Inferior parietal cortex (tissue), 1 donor: ENCODE data around the gene FRMD7.
"Not testable (repeated sequence)": the region's sequence is repeated elsewhere in the genome, so short reads cannot be mapped to it uniquely, and the experiment has no call there.

ENCODE experiments used
- DNase-seq: peaks from one replicate; pipeline ENCODE4 v3.0.0-alpha.2; 2016; ENCODE audit errors: extremely low spot score

The FRMD7 gene

GRCh38 chrX:132093239-132093860, 34.5 kb downstream of the FRMD7 start:
- DNase-seq = no peak

DNA sequence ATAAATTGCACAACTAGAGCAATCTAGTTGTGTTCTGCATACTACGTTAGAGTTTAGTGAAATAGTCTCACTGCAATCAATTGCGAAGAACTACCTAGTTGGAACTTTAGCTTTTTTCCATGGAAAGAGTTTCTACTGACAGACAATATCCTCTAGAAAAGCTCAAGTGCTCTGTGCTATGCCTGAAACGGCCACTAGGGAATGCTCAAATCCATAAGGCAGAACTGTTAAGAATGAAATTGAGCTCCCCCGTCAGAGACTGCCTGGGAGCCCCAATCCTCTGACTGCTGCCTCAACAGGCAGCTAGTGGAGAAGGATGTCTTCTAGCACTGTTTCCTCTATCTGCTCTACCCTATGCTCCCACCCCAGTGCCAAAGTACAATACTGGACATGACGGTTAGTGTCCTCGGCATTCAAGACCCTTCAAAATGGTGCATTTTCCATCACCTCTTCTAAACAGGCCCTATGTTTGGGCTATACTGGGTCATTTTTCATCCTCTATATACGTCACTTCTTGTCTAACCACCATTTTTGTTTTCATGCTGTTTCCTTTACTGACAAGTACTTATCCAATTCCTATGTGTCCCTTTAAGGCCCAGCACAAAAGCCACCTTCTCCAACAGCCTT, 35.3 kb downstream of the FRMD7 start:
- peak; percentile 48 for DNase-seq

DNA sequence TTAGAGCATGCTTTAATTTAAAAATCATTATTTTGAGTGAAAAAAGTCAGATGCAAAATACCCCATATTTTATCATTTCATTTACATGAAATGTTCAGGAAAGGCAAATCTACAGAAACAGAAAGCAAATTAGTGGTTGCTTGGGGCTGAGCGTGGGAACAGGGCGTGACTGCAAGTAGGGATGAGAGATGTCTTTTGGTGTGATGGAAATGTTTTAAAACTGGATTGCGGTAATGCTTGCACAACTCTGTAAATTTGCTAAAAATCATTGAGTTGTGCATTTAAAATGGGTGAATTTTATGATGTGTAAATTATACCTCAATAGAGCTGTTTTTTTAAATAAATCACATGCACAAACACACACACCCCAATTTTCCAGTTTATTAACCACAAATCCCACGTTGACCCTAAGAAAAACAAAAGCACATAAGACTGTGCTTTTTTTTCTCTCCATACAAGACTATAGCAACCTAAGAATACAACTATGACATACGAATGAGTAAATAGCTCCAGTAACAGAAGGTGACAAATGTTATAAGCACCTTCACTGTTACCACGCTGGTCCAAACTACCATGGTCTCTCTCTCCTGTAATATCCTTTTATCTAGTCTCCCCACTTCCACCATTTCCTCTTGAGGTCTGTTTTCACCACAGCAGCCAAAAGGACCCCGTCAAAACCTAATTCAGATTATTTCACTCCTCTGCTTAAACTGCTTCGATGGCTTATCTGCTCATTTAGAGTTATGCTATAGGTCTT, 37.2 kb downstream of the FRMD7 start:
- no peak for DNase-seq

DNA sequence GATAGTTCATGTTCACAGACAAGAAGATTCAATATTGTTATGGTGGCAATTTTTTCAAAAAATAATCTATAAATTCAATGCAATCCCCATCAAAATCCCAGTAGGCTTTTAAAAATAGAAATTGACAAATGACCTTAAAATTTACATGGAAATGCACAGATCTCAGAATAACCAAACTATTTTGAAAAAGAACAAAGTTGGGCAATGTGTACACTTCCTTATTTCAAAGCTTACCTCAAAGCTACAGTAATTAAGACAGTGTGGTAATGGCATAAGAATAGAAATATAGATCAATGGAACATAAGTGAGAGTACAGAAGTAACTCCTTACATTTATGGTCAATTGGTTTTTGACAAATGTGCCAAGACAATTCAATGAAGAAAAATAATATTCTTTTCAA, 39.0 kb downstream of the FRMD7 start:
- DNase-seq = no peak

- no peak for DNase-seq
Measured at GRCh38 chrX:132086672-132087071, 41.1 kb downstream of the FRMD7 start.

- DNase-seq = no peak
Measured at GRCh38 chrX:132085786-132086185, 42.0 kb downstream of the FRMD7 start.

- no peak for DNase-seq
Measured at GRCh38 chrX:132077912-132078311, 49.9 kb downstream of the FRMD7 start.

DNA sequence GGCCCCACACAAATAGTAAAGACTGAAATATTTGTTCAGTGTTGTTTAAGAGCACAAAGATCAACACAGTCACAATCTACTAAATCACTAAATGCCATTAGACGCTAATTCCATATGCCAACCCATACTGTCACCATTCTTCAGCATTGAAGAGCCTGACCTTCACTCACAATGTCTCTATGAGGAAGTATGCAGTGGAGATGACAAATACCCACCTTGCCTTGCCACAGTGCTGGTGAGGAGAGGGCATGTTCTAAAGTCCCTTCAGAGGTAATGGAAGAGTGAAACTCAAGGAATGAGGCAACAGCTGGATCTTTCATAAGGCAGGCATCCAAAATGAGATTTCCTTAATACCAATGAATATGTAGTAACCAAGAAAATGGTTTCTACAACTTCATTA, 50.4 kb downstream of the FRMD7 start:
- DNase-seq = no peak

- peak; percentile 3 for DNase-seq
Measured at GRCh38 chrX:132071254-132071653, 56.6 kb downstream of the FRMD7 start.

DNA sequence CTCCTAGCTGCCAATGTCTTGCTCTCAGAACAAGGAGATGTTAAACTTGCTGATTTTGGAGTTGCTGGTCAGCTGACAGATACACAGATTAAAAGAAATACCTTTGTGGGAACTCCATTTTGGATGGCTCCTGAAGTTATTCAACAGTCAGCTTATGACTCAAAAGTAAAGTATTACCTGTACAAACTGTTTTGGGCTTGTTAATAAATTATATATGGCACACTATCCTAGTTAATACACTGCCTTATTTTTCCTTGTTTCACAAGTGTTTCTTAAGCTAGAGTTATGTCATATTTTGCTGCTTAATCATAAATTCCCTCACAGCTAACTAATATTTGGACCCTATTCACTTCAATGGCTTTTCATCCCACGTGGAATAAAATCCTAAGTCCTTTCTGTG, 59.4 kb downstream of the FRMD7 start:
- no peak for DNase-seq

DNA sequence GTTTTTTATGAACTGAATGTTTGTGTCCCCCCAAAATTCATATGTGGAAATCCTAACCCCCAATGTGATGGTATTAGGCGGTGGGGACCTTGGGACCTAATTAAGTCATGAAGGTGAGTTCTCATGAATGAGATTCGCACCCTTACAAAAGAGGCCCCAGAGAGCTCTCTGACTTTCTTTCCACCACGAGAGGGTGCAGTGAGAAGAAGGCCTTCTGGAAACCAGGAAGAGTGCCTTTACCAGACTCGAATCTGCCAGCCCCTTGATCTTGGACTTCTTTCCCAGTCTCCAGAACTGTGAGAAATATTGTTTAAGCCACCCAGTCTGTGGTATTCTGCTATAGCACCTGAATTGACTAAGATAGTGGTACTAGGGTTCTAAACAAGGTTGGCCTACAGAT, 64.0 kb downstream of the FRMD7 start:
- DNase-seq = no peak

DNA sequence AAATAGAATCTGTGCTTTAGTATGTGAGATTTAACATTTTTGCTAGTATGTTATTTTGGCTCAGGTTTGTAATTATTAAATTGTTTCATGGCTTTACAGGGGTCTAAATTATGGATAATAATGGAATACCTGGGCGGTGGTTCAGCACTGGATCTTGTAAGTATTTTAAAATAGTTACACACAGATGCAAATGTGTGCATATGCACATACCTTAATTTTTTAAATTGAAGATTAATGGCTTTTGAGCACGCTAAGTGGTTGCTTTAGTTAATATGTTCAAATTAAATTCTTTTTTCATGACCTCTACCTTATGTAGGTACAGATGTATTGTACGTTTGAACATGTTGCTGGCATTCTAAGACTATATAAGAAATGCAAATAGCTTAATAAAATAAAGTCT, 64.5 kb downstream of the FRMD7 start:
- no peak for DNase-seq

DNA sequence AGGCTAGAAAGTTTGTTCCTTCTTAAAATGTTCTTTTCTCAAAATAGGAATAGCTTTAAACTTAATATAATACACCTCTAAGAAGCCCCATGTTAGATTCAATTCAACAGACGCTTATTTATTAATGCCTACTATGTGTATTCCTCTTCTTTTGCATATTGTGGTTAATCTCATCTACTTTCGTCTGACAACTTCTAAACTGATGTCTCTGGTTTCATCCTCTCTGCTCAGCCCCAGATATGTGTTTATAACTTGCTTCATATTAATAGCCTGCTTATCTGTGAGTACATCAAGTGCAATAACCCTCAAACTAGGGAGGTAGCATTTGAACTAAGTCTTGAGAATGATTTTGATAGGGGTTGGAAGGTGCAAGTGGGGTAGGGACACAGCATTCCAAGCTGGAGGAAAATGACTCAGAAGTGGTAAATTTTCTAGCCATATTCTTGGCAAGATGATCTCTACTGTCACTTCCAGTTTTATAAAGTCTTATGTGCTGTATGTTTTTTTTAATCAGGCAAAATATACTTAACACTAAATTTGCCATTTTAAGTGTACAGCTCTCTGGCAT, 67.8 kb downstream of the FRMD7 start:
- no peak for DNase-seq

DNA sequence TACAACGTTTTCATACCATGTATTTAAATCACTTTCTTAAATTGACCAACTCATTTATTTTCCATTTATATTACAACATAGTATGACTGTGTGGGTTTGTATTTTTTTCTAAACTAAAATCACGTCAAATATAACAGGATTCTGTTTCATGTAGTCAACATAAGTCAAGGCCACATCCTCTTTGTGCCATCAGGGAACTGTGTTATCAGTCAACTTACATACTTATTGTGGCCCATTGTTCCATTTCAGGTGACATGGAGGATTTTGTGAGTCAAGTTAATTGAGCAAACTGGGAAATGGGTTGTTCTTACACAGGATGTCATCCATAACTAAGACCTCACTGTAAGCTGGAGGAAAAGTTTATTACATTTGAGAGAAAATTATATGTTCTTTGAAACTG, 68.8 kb downstream of the FRMD7 start:
- no peak for DNase-seq

DNA sequence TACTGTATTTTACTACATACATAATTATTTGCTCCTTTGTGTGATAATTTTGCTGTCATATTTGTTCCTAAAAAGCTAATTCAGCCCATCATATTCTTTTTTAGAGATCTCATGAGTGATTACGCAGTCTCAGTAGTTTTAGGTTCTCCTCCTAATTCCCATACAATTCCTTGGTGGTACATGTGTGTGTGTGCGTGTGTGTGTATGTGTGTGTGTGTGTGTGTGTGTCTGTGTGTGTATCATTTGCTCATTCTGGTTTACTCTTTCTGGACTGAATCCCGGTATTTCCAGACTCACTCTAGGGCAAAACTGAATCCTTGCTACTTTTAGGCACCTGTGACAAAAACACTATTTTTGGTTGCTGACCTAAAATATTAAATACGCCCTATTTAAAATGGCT, 69.8 kb downstream of the FRMD7 start:
- no peak for DNase-seq

DNA sequence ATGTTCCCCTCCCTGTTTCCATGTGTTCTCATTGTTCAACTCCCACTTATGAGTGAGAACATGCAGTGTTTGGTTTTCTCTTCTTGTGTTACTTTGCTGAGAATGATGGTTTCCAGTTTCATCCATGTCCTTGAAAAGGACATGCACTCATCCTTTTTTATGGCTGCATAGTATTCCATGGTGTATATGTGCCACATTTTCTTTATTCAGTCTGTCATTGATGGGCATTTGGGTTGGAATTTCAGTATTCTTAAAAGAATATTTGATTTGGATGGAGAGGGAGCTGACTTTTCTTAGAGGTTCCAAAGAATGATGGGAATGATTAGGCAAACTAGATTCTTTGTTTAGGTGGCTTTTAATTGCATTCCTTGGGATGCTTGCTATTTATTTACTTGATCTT, 76.0 kb downstream of the FRMD7 start:
- DNase-seq = not testable (repeated sequence)

DNA sequence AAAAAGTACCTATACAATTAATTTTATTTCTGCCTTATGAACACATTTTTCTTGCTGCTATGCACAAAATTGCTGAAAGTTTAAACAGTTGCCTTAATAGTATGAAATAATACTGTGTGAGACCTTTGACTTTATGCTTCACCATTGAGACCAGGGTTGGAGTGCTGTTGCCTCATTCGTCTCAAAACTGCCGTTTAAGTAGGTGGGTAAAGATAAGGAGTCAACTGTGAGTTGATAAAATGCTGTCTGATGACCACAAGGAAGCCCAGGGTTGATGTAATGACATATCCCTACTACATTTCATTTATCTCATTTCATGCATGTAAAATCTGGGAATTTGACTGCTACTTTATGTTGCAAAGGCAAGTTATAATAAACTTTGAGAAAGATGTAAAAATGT, 81.3 kb downstream of the FRMD7 start:
- no peak for DNase-seq

- DNase-seq = no peak
Measured at GRCh38 chrX:132045456-132045855, 82.4 kb downstream of the FRMD7 start.

DNA sequence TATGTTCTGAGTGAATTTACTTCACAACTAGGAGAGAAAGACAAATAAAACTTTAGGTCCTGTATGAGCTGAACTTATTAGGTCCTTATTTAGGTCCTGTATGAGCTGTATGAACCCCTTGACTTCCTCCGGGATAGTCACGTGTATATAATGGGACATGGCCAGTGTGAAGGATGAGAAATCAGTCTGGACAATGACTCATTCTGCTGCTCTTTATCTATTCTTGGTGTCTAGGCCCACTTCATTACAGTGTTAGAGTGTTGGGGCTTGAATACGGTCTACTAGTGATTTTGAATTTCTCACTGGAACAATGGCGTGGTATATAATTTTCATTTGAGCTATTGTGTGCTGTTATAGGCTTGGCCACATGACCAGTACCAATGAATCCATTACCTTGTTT, 82.9 kb downstream of the FRMD7 start:
- DNase-seq = no peak

DNA sequence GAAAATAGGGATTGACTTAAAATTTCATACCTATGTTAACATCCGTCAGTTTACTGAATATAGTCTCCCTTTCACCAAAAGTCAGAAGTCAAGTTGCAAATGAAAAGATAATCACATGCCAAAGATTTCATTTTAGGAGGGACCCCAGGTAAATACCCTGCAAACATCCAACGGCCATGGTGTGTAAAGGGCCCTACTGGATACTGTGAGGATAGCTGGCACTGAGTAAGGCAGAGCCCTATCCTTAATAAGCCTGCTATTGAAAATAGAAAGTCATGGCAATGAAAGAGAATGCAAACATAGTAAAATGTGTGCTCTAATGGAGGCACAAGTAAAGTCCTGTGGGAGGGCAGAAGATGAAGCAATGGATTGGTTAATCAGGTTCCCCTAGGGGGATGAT, 83.8 kb downstream of the FRMD7 start:
- no peak for DNase-seq

GRCh38 chrX:132041015-132041414, 86.8 kb downstream of the FRMD7 start:
- DNase-seq = no peak

DNA sequence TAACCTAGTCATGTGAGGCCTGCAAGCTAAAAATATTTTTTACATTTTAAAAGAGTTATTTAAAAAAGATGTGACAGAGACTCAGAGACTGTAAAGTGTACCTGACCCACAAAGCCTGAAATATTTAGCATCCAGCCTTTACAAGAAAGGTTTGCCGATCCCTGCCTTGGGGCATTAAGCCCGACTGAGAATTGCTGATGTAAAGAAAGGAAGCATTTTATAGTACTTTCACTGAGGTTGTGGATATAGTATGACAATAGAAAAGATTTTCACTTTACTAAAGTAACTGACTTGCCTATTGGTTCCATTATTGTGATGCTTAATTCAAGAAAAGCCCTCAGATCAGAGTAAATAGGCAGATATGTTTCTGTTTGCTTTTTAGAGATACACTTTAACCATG, 87.8 kb downstream of the FRMD7 start:
- DNase-seq = no peak

DNA sequence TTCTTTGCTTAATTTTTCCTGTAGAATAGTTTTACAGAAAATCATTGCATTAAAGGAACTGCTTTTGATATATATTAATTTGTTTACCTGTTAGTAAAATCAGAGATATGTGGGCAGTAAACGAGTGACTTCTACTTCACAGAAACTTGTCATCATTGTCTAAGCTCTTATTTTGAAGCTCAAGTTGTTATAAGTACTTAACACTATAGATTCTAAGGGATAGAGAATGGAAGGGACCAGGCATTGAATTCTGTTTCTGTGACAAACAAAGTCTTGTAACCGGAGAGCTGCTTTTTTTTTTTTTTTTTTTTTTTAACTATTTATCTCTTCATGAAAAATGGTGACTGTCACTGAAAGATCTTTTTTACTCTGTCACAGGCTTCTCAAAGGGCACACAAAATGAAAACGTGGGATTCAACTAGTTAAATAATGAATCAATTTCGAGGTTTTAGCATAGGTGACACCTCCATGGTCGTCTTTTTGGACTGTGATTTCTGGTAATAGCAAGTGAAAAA, 90.3 kb downstream of the FRMD7 start:
- no peak for DNase-seq
